ENCODE measurements around the gene IFITM1. TPM values are rescaled to one million over a fixed set of nuclear protein-coding genes. Genes with fewer than 3 reads are reported as not detected.

IFITM1 gene
- total and polyA plus RNA-seq, 2 of the 13 experiments (the other 11 are each of a cell fraction or from before 2014, with no cell fraction given), result 0.38 to 11.1 TPM

- in situ Hi-C loops (cut with HindIII; ENCODE audit: extremely low pct_ligation_motif_present, low pct_unique_long_range_greater_than_20kb) (no loop called here), intact Hi-C loops (cut with micrococcal nuclease; ENCODE audit: unreplicated experiment) (no loop called here)
- Histone ChIP-seq H3K36me3 (replicated peaks in 1 of 2; ENCODE audit: control insufficient read depth in 1 of 2, insufficient read depth in 2 of 2, low read length in 2 of 2) (no peaks in the 10 kb centered on the region), H4K20me1 (ENCODE audit: insufficient read depth, low read length) (no peaks in the 10 kb centered on the region), H3K27me3 (ENCODE audit: control insufficient read depth in 1 of 2, insufficient read depth in 2 of 2, low read length in 2 of 2) (peaks cover 11 to 20% of the 10 kb centered on the region in 2 experiments), H3K9ac (ENCODE audit: insufficient read depth, low read depth, low read length) (0 out of 2 replicates have a peak within 1 kb of the TSS, but pooled peaks have one; percentile 22), H3K27ac (ENCODE audit: extremely low read length, insufficient read depth, low read length) (no peak within 1 kb of the TSS), H3K4me1 (ENCODE audit: insufficient read depth, low read length) (peaks cover 35% of the 10 kb centered on the region), H2AFZ (ENCODE audit: low read length) (no peak within 1 kb of the TSS), H3K4me2 (ENCODE audit: low read depth, low read length) (peak within 1 kb of the TSS; percentile 67), H3K79me2 (ENCODE audit: insufficient read depth, low read length) (no peaks in the 10 kb centered on the region), H3K9me3 (ENCODE audit: low read length) (no peaks in the 10 kb centered on the region), H3K4me3 (replicated peaks in 1 of 3; ENCODE audit: insufficient read depth in 1 of 3, low read depth in 2 of 3, low read length in 3 of 3) (peak within 1 kb of the TSS in 1 of 3 experiments; percentile 52; a peak in 2 of 6 replicates)
- BruUV-seq (replicated peaks), result no TSS peak
- ATAC-seq, result no peak
- WGBS (ENCODE audit: low lambda C conversion rate), result 68% methylated on average over 21 of the region's 40 CpGs
- no peak for DNase-seq (ENCODE audit: low spot score)
- ChIA-PET CTCF (ENCODE audit: low intra/inter-chr PET ratio, low total read pairs) (no interaction called here), POLR2A (interaction anchor here (1.5 to 2.4 kb wide), 2 partner anchors 54 to 56 kb away, joined by 3 to 7 read pairs; no protein-coding TSS in a partner anchor)
- TF ChIP-seq MTA1 (CRISPR knock-in tag; IDR thresholded peaks at IDR 0.05; ENCODE audit: borderline replicate concordance) (no peak), TBX3 (IDR thresholded peaks at IDR 0.05; ENCODE audit: borderline replicate concordance) (no peak), FIP1L1 (IDR thresholded peaks at IDR 0.05; ENCODE audit: borderline replicate concordance, insufficient read depth, low read depth, low read length) (no peak), TBX2 (CRISPR knock-in tag; IDR thresholded peaks at IDR 0.05; ENCODE audit: borderline replicate concordance) (no peak), ZNF232 (CRISPR knock-in tag; IDR thresholded peaks at IDR 0.05; ENCODE audit: borderline replicate concordance) (no peak)
- TF ChIP-seq, protein P1, sequence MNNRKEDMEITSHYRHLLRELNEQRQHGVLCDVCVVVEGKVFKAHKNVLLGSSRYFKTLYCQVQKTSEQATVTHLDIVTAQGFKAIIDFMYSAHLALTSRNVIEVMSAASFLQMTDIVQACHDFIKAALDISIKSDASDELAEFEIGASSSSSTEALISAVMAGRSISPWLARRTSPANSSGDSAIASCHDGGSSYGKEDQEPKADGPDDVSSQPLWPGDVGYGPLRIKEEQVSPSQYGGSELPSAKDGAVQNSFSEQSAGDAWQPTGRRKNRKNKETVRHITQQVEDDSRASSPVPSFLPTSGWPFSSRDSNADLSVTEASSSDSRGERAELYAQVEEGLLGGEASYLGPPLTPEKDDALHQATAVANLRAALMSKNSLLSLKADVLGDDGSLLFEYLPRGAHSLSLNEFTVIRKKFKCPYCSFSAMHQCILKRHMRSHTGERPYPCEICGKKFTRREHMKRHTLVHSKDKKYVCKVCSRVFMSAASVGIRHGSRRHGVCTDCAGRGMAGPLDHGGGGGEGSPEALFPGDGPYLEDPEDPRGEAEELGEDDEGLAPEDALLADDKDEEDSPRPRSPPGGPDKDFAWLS (CRISPR knock-in tag; IDR thresholded peaks at IDR 0.05; ENCODE audit: borderline replicate concordance), result no peak
- TF ChIP-seq, protein P2, sequence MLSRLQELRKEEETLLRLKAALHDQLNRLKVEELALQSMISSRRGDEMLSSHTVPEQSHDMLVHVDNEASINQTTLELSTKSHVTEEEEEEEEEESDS (CRISPR knock-in tag; IDR thresholded peaks at IDR 0.05; ENCODE audit: borderline replicate concordance), result no peak
- FAIRE-seq, result no peak
These were observed 14.6 kb upstream of the IFITM1 start, which contains the start of gene IFITM5 for GRCh38 chr11:299081-299891. TSS of gene IFITM5 (minus strand) at chr11:299526. CDS start at chr11:299490, 36 bp downstream.
